Hepatocyte (in vitro differentiated cells): ENCODE measurements around the gene ASTN2. TPM values are rescaled to one million over a fixed set of nuclear protein-coding genes. Genes with fewer than 3 reads are reported as not detected.

Experiments
- DNase-seq: peaks from one replicate; pipeline ENCODE4 v3.0.0-alpha.2; 2016; ENCODE audit warnings: low spot score
- H2AFZ ChIP-seq: fragments of 200-600 bp; sonication (generic); 2 replicates; pipeline ENCODE4 v1.6.0; 2016; ENCODE audit warnings: antibody characterized with exemption, mild to moderate bottlenecking
- H3K27ac ChIP-seq: fragments of 200-600 bp; sonication (generic); 2 replicates; pipeline ENCODE4 v1.5.1; 2016; ENCODE audit warnings: mild to moderate bottlenecking
- H3K27me3 ChIP-seq: fragments of 200-600 bp; sonication (generic); 2 replicates; pipeline ENCODE4 v1.6.1; 2016
- H3K36me3 ChIP-seq: fragments of 200-600 bp; sonication (generic); replicated peaks from 2 replicates; pipeline ENCODE4 v1.5.1; 2016; ENCODE audit warnings: low read depth; ENCODE audit not compliant: insufficient read depth
- H3K4me1 ChIP-seq: fragments of 200-600 bp; sonication (generic); 2 replicates; pipeline ENCODE4 v1.5.1; 2016; ENCODE audit warnings: mild to moderate bottlenecking, moderate library complexity; ENCODE audit not compliant: insufficient read depth
- H3K4me2 ChIP-seq: fragments of 200-600 bp; sonication (generic); 2 replicates; pipeline ENCODE4 v1.6.0; 2016
- H3K4me3 ChIP-seq: fragments of 200-600 bp; sonication (generic); 2 replicates; pipeline ENCODE4 v1.5.1; 2016; ENCODE audit warnings: mild to moderate bottlenecking
- H3K79me2 ChIP-seq: fragments of 200-600 bp; sonication (generic); 2 replicates; pipeline ENCODE4 v1.6.0; 2017; ENCODE audit warnings: mild to moderate bottlenecking
- H3K9me2 ChIP-seq: fragments of 200-600 bp; sonication (generic); replicated peaks from 2 replicates; pipeline ENCODE4 v1.6.0; 2017; ENCODE audit warnings: mild to moderate bottlenecking; ENCODE audit not compliant: insufficient read depth
- H3K9me3 ChIP-seq: fragments of 200-600 bp; sonication (generic); 2 replicates; pipeline ENCODE4 v1.5.1; 2016; ENCODE audit warnings: low read depth, mild to moderate bottlenecking
- H4K20me1 ChIP-seq: fragments of 200-600 bp; sonication (generic); 2 replicates; pipeline ENCODE4 v1.6.0; 2016; ENCODE audit warnings: mild to moderate bottlenecking; ENCODE audit not compliant: insufficient read depth, poor library complexity, severe bottlenecking
- CTCF ChIP-seq: fragments of 200-600 bp; sonication (generic); IDR thresholded peaks from 2 replicates; pipeline ENCODE4 v1.5.1; 2016; ENCODE audit warnings: antibody characterized with exemption, mild to moderate bottlenecking; ENCODE audit not compliant: poor library complexity
- EZH2 ChIP-seq: fragments of 200-600 bp; sonication (generic); IDR thresholded peaks from 2 replicates; pipeline ENCODE4 v1.6.1; 2016; ENCODE audit warnings: antibody characterized with exemption, mild to moderate bottlenecking, borderline replicate concordance
- EZH2phosphoT487 ChIP-seq: fragments of 200-600 bp; sonication (generic); IDR thresholded peaks from one replicate; pipeline ENCODE4 v1.6.1; 2018; ENCODE audit warnings: antibody characterized with exemption, mild to moderate bottlenecking, low read depth, moderate library complexity; ENCODE audit not compliant: unreplicated experiment, severe bottlenecking
- WGBS: methylation state at CpG from one replicate; pipeline ENCODE4 v1.1.6; 2016; ENCODE audit warnings: low lambda C conversion rate; ENCODE audit errors: missing lambda C conversion rate; 5-methylcytosine and 5-hydroxymethylcytosine counted together
- polyA plus RNA-seq: library from polyadenylated mRNA; unstranded; fragments of >200 nt; fragmentation: Nextera tagmentation; extraction: Ambion mirVana; gene quantifications from 2 replicates; pipeline ENCODE4 v1.2.1, GENCODE V29; 2016
- total RNA-seq: library from RNA; depleted of rRNA; stranded (reverse); fragments of >200 nt; gene quantifications from 2 replicates; pipeline ENCODE4 v1.2.3, GENCODE V29; 2014

The ASTN2 gene
- total and polyA plus RNA-seq, 2 experiments from 2014 or later: 6.4 to 8.4 TPM

DNA sequence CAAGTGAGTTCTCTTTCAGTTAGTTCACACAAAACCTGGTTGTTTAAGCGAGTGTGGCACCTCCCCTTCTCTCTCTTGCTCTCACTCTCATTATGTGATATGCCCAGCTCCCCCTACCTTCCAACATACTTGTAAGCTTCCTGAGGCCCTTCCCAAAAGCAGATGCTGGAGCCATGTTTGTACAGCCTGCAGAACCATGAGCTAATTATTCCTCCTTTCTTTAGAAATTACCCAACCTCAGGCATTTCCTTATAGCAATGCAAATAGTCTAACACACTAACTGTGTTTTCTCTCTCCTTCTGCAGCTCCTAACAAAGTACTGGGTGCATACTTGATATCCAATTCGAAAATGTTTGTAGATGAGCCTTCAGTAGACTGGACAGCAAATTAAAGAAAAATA is 665.1 kb downstream of the ASTN2 start:
- Histone ChIP-seq H3K9me2 (no peaks in the 10 kb centered on the region), H3K4me3 (no peak overlapping the region), H3K4me1 (no peaks in the 10 kb centered on the region), H3K79me2 (no peaks in the 10 kb centered on the region), H3K27me3 (no peaks in the 10 kb centered on the region), H2AFZ (no peak overlapping the region), H3K27ac (no peak overlapping the region), H3K36me3 (no peaks in the 10 kb centered on the region), H3K4me2 (no peak overlapping the region), H3K9me3 (no peaks in the 10 kb centered on the region), H4K20me1 (no peaks in the 10 kb centered on the region)
- no peak for DNase-seq
- WGBS: 85% methylated on average over 2 of the region's 2 CpGs
- no peak for TF ChIP-seq EZH2phosphoT487

GRCh38 chr9:116749176-116749575 is 665.7 kb downstream of the ASTN2 start:
- H3K4me3 ChIP-seq: no peak overlapping the region
- H3K9me2 ChIP-seq: no peaks in the 10 kb centered on the region
- no peak overlapping the region for H2AFZ ChIP-seq
- H3K27ac ChIP-seq: no peak overlapping the region
- no peaks in the 10 kb centered on the region for H4K20me1 ChIP-seq
- H3K4me2 ChIP-seq: no peak overlapping the region
- no peaks in the 10 kb centered on the region for H3K79me2 ChIP-seq
- no peaks in the 10 kb centered on the region for H3K9me3 ChIP-seq
- no peaks in the 10 kb centered on the region for H3K36me3 ChIP-seq
- no peaks in the 10 kb centered on the region for H3K27me3 ChIP-seq
- 92% methylated on average over 3 of the region's 3 CpGs for WGBS
- no peaks in the 10 kb centered on the region for H3K4me1 ChIP-seq
- DNase-seq: no peak
- TF ChIP-seq CTCF (no peak), EZH2phosphoT487 (no peak), EZH2 (no peak)

DNA sequence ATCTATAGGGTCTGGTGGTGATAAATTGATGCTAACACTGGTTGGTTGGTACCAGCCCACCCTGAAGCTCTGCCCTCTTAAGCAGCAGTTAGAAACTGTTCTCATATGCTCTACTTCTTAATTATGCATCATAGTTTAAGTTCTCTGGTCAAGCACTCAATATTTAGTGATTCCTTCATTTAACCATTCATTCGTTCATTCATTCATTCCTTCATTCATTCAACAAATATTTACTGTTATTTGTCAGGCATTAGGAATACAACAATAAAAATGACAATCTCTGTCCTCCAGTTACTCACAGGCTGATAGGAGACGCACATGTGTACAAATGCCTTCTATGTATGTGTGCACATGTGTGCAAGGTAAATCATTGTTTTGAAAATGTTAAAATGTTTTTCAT is 673.1 kb downstream of the ASTN2 start:
- Histone ChIP-seq H3K4me3 (no peak overlapping the region), H3K27ac (no peak overlapping the region), H3K79me2 (no peaks in the 10 kb centered on the region), H3K36me3 (no peaks in the 10 kb centered on the region), H3K4me1 (no peaks in the 10 kb centered on the region), H4K20me1 (no peaks in the 10 kb centered on the region), H2AFZ (no peak overlapping the region), H3K4me2 (no peak overlapping the region), H3K9me2 (no peaks in the 10 kb centered on the region), H3K27me3 (peaks cover 3% of the 10 kb centered on the region), H3K9me3 (no peaks in the 10 kb centered on the region)
- TF ChIP-seq EZH2phosphoT487 (no peak), EZH2 (no peak), CTCF (no peak)
- 78% methylated on average over 2 of the region's 2 CpGs for WGBS
- no peak for DNase-seq

GRCh38 chr9:116741086-116741740 is 673.6 kb downstream of the ASTN2 start:
- H3K4me3 ChIP-seq: no peak overlapping the region
- no peaks in the 10 kb centered on the region for H3K4me1 ChIP-seq
- H3K9me2 ChIP-seq: no peaks in the 10 kb centered on the region
- H3K27me3 ChIP-seq: peaks cover 3% of the 10 kb centered on the region
- 72% methylated on average over 3 of the region's 3 CpGs for WGBS
- no peak for DNase-seq
- H2AFZ ChIP-seq: no peak overlapping the region
- H3K27ac ChIP-seq: no peak overlapping the region
- H3K36me3 ChIP-seq: no peaks in the 10 kb centered on the region
- H3K9me3 ChIP-seq: no peaks in the 10 kb centered on the region
- H3K79me2 ChIP-seq: no peaks in the 10 kb centered on the region
- no peak for TF ChIP-seq CTCF
- TF ChIP-seq EZH2phosphoT487: no peak
- no peak for TF ChIP-seq EZH2
- H3K4me2 ChIP-seq: no peak overlapping the region
- H4K20me1 ChIP-seq: no peaks in the 10 kb centered on the region
